ENCODE measurements around the gene PSME4. TPM values are rescaled to one million over a fixed set of nuclear protein-coding genes. Genes with fewer than 3 reads are reported as not detected.
"Not testable (repeated sequence)": the region's sequence is repeated elsewhere in the genome, so short reads cannot be mapped to it uniquely, and the experiment has no call there.

The PSME4 gene
- total RNA-seq, 2 donors from 2014 or later, result 42.4 to 56.3 TPM

DNA sequence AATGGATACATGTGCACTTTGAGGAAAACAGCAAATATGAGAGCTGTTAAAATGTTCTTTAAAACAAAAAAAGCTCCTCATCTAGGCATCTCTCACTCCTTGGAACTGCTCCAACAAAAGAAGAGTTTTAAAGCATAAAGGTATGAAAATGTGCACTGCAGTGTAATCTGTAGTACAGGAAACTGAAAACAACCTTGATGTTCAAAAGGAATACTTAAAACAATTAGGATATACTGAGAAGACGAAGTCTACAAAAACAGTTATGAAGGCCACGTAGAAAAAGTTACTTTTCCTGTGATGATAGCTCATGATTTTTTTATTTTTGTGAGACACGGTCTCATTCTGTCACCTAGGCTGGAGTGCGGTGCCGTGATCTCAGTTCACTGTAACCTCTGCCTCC is 109.0 kb downstream of the PSME4 start:
- no peak overlapping the region for H3K9ac ChIP-seq (ENCODE audit: low read depth in 2 of 2, low read length in 2 of 2)
- no peak for DNase-seq
- no peaks in the 10 kb centered on the region for H3K9me3 ChIP-seq
- intact Hi-C loops (cut with DNase I), result no loop called here
- TF ChIP-seq, protein P1, sequence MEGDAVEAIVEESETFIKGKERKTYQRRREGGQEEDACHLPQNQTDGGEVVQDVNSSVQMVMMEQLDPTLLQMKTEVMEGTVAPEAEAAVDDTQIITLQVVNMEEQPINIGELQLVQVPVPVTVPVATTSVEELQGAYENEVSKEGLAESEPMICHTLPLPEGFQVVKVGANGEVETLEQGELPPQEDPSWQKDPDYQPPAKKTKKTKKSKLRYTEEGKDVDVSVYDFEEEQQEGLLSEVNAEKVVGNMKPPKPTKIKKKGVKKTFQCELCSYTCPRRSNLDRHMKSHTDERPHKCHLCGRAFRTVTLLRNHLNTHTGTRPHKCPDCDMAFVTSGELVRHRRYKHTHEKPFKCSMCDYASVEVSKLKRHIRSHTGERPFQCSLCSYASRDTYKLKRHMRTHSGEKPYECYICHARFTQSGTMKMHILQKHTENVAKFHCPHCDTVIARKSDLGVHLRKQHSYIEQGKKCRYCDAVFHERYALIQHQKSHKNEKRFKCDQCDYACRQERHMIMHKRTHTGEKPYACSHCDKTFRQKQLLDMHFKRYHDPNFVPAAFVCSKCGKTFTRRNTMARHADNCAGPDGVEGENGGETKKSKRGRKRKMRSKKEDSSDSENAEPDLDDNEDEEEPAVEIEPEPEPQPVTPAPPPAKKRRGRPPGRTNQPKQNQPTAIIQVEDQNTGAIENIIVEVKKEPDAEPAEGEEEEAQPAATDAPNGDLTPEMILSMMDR (IDR thresholded peaks at IDR 0.05), result no peak
- no peaks in the 10 kb centered on the region for H3K36me3 ChIP-seq
- H3K4me1 ChIP-seq, result no peaks in the 10 kb centered on the region
- no peak overlapping the region for H3K27ac ChIP-seq
- H3K4me3 ChIP-seq, result no peak overlapping the region
- no peaks in the 10 kb centered on the region for H3K27me3 ChIP-seq

DNA sequence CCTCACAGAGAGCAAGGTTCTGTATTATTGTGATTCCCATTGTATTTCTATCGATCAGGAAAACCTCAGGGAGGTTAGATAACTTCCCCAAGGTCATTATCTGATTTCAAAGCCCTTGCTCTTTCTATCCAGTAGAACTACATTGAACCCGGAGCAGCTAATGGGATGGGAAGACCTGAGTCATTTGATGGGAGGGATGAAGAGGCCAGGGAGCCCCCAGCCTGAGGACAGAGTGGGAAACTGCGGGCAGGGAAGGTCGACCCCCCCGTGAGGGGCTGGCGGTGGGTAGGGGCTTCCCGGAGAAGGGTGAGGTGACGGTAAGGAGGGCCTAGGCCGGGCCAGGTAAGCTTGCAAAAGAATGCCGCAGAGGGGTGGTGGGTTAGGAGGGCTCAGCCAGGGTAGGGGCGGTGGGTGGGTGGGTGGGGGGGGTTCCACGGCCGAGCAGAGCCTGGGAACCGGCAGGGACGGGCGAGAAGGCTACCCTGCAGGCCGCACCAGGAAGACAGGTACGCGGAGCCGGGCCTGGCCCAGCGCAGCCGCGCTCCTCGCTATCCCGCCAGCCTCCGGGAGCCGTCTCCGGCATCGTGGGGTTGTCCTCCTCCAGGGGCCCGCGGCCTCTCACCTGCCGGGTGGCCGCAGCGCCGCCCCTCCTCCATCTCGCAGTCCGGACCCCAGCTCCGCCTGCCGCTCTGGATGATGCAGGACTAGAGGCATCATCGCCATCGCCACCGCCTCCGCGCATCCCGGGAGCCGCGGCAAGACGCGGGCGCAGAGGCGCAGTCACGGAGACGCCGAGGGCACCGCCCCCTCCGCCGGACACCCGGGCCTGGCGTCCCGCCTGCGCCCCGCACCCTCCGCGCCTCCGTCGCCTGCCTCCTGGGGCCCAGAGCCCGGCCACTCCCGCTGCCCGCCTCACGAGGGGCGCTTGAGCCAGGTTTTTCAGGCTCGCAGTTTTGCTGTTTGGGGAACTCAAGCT is 111.3 kb downstream of the PSME4 start, which contains the start of gene GPR75:
Gene GPR75 (minus strand): TSS at position 762 of the 976 bp plus-strand sequence. CDS start 5,211 bp downstream, outside the sequence.
- Histone ChIP-seq H3K27ac (no peak within 1 kb of the TSS), H3K4me3 (peak within 1 kb of the TSS; percentile 33)
- DNase-seq, result peak; percentile 17

DNA sequence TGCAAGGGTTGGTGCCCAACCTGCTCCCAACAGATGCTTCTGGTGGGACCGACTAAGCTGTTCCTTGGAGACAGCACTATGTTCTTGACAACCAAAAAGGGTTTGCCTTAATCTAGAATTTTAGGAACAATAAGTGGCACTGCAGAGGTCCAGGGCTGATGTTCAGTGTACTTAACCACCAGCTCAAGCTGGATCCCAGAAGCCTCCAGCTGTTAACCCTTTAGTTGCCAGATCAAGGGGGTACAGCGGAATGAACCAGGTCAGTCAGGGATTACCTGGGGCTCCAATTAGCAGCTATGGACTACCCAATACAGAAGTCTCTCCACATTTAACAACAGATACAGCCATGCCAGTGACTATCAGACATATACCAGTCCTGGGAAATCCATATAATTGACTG is 114.5 kb downstream of the PSME4 start:
- intact Hi-C loops (cut with DNase I), result no loop called here
- TF ChIP-seq, protein P1 (IDR thresholded peaks at IDR 0.05), result no peak

More for the DNA sequence above, 111.3 kb downstream of the PSME4 start, which contains the start of gene GPR75:
- Histone ChIP-seq H3K9me3 (no peaks in the 10 kb centered on the region), H3K27me3 (no peaks in the 10 kb centered on the region), H3K4me1 (no peaks in the 10 kb centered on the region), H3K9ac (ENCODE audit: low read depth in 2 of 2, low read length in 2 of 2) (no peak within 1 kb of the TSS), H3K36me3 (no peaks in the 10 kb centered on the region)
- TF ChIP-seq, protein P1 (IDR thresholded peaks at IDR 0.05), result no peak
- intact Hi-C loops (cut with DNase I), result no loop called here

DNA sequence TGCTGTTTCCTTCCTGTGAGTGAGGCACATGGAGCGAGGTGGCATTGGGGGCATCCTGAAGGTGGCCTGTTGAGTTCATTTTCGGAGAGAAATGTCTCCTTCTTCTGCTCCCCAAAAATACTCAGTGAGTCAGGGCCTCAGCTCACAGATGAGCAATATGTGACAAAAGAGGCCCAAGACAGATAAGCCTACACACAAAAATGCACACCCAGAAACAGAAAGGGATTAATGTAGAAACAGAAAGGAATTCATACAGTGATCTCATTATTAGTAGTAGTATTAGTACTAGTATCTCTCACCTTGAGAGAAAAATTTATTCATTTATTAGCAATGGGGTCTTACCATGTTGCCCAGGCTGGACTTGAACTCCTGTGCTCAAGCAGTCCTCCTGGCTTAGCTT is 116.1 kb downstream of the PSME4 start:
- no peak for DNase-seq
- H3K4me3 ChIP-seq, result no peak overlapping the region
- H3K36me3 ChIP-seq, result no peaks in the 10 kb centered on the region
- no peak overlapping the region for H3K27ac ChIP-seq
- intact Hi-C loops (cut with DNase I), result no loop called here
- no peak overlapping the region for H3K9ac ChIP-seq (ENCODE audit: low read depth in 2 of 2, low read length in 2 of 2)
- H3K27me3 ChIP-seq, result no peaks in the 10 kb centered on the region
- H3K4me1 ChIP-seq, result no peaks in the 10 kb centered on the region
- TF ChIP-seq, protein P1 (IDR thresholded peaks at IDR 0.05), result no peak
- H3K9me3 ChIP-seq, result no peaks in the 10 kb centered on the region

More for the DNA sequence above, 114.5 kb downstream of the PSME4 start:
- Histone ChIP-seq H3K9me3 (no peaks in the 10 kb centered on the region), H3K9ac (ENCODE audit: low read depth in 2 of 2, low read length in 2 of 2) (no peak overlapping the region), H3K4me3 (no peak overlapping the region), H3K4me1 (no peaks in the 10 kb centered on the region), H3K27ac (no peak overlapping the region), H3K27me3 (no peaks in the 10 kb centered on the region), H3K36me3 (no peaks in the 10 kb centered on the region)
- no peak for DNase-seq

DNA sequence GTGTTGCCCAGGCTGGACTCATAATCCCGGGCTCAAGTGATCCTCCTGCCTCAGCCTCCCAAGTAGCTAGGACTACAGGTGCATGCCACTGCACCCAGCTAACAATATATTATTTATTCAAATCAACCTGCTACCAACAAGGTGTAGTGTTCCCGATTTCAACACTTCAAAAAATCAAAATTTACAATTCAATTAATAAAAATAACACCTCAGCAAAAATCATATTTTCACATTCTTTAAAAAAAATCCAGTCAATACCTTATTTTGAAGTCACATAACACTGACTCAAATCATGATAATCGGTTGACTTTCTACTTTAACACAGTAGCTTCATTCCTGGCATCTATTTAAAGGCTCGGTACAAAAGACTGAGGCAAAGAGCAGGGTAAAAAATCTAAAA is 118.3 kb downstream of the PSME4 start:
- no peak for DNase-seq
- H3K4me3 ChIP-seq, result no peak overlapping the region
- H3K27me3 ChIP-seq, result no peaks in the 10 kb centered on the region
- H3K9ac ChIP-seq (ENCODE audit: low read depth in 2 of 2, low read length in 2 of 2), result no peak overlapping the region
- H3K4me1 ChIP-seq, result no peaks in the 10 kb centered on the region
- no peaks in the 10 kb centered on the region for H3K9me3 ChIP-seq
- intact Hi-C loops (cut with DNase I), result no loop called here
- TF ChIP-seq, protein P1 (IDR thresholded peaks at IDR 0.05), result no peak
- no peak overlapping the region for H3K27ac ChIP-seq
- H3K36me3 ChIP-seq, result no peaks in the 10 kb centered on the region

DNA sequence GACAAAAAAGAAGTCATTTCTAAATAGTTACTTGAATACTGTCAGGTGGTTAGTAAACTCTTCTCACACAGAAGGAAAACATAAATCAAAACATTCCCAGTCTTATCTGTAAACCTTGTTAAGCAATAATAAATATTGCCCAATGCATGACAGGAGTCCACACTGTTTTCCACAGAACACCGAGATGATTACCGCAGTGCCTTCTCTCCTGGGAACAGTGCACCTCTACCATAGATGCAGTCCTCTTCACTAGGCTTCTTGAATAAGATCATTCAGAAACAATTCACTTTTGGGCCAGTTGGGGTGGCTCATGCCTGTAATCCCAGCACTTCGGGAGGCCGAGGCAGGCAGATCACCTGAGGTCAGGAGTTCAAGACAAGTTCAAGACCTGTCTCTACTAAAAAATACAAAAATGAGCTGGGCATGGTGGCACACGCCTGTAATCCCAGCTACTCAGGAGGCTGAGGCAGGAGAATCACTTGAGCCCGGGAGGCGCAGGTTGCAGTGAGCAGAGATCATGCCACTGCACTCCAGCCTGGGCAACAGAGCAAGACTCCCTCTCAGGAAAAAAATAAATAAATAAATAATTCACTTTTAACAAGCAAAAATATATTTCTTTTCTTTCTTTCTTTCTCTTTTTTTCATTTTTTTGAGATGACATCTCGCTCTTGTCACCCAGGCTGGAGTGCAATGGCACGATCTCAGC is 119.6 kb downstream of the PSME4 start:
- not testable (repeated sequence) for H3K36me3 ChIP-seq, DNase-seq, H3K27ac ChIP-seq

More for the DNA sequence above, 119.6 kb downstream of the PSME4 start:
- H3K4me1 ChIP-seq; H3K9me3 ChIP-seq; intact Hi-C loops (cut with DNase I); H3K9ac ChIP-seq (ENCODE audit: low read depth in 2 of 2, low read length in 2 of 2); H3K27me3 ChIP-seq; H3K4me3 ChIP-seq: not testable (repeated sequence)

Measured in colonic mucosa (tissue), 4 donors.